A549 (cell line): Measurements from ENCODE around the gene HTR5A.

ENCODE experiments used
- CTCF ChIP-seq: fragments of >200 bp; sonication (Bioruptor Twin); formaldehyde crosslinking; IDR thresholded peaks from 3 replicates; pipeline ENCODE4 v1.5.1; 2016
- MAFK ChIP-seq: fragments of 450-650 bp; IDR thresholded peaks from 2 replicates; pipeline ENCODE4 v1.6.1; 2014; ENCODE audit not compliant: partially characterized antibody
- MAX ChIP-seq: IDR thresholded peaks from 2 replicates; pipeline ENCODE4 v1.6.1; 2012
- POLR2AphosphoS2 ChIP-seq: conservative IDR thresholded peaks from 2 replicates; pipeline ENCODE4 v1.6.1; 2012; ENCODE audit warnings: low read length, improper control_type of control experiment, inconsistent platforms
- REST ChIP-seq: fragments of 200-600 bp; sonication (generic); IDR thresholded peaks from 2 replicates; pipeline ENCODE4 v1.6.1; 2016; ENCODE audit warnings: antibody characterized with exemption, mild to moderate bottlenecking, moderate library complexity
- SMC3 ChIP-seq: fragments of >200 bp; sonication (Bioruptor Twin); formaldehyde crosslinking; IDR thresholded peaks from 3 replicates; pipeline ENCODE4 v1.6.1; 2018; ENCODE audit warnings: inconsistent platforms

- TF ChIP-seq REST (no peak), SMC3 (no peak), POLR2AphosphoS2 (no peak), CTCF (no peak), MAX (no peak), MAFK (no peak)
Measured at GRCh38 chr7:155129789-155130188, 59.7 kb downstream of the HTR5A start.
